DMS 273 treated with DMSO at 0.1 percent for 48 hours (cell line): ENCODE measurements around the gene KIF5A.
A peak's percentile ranks its signal among the peaks of the same experiment; 100 is the strongest.

Source experiments
- DNase-seq: peaks from one replicate; lab custom pipeline; 2025; lab: John Stamatoyannopoulos, UW

Gene KIF5A

GRCh38 chr12:57632073-57632957 lies 82.5 kb downstream of the KIF5A start:
- no peak for DNase-seq

GRCh38 chr12:57632958-57633840 lies 83.4 kb downstream of the KIF5A start, which contains the start of gene B4GALNT1:
Gene B4GALNT1, minus strand, starts transcription at chr12:57633201. Its CDS starts 1,069 bp downstream, at chr12:57632132.
- DNase-seq, result peak; percentile 21
